Activated CD8-positive, alpha-beta memory T cell treated with anti-CD3 and anti-CD28 coated beads, Interleukin-2, amount 50 U/mL, for 24 hours (primary cell): Measurements from ENCODE around the gene OSBPL5.

Experiments
- DNase-seq: peaks from one replicate; pipeline ENCODE4 v3.0.0-alpha.2; 2020; ENCODE audit errors: extremely low read depth

The OSBPL5 gene

GRCh38 chr11:3134218-3134621 lies 30.9 kb downstream of the OSBPL5 start:
- no peak for DNase-seq

- no peak for DNase-seq
Observed at GRCh38 chr11:3133261-3134217, 31.6 kb downstream of the OSBPL5 start.

GRCh38 chr11:3132831-3133260 lies 32.3 kb downstream of the OSBPL5 start:
- no peak for DNase-seq

GRCh38 chr11:3132271-3132781 lies 32.8 kb downstream of the OSBPL5 start:
- DNase-seq, result no peak

- DNase-seq, result no peak
Observed at GRCh38 chr11:3131330-3131941, 33.7 kb downstream of the OSBPL5 start.

- DNase-seq, result no peak
Observed at GRCh38 chr11:3130269-3131071, 34.6 kb downstream of the OSBPL5 start.

GRCh38 chr11:3129591-3130268 lies 35.4 kb downstream of the OSBPL5 start:
- no peak for DNase-seq

GRCh38 chr11:3129181-3129590 lies 35.9 kb downstream of the OSBPL5 start:
- no peak for DNase-seq

- no peak for DNase-seq
Observed at GRCh38 chr11:3128356-3129180, 36.5 kb downstream of the OSBPL5 start.

GRCh38 chr11:3127706-3128355 lies 37.3 kb downstream of the OSBPL5 start:
- no peak for DNase-seq

GRCh38 chr11:3126901-3127691 lies 38.0 kb downstream of the OSBPL5 start:
- no peak for DNase-seq

- DNase-seq, result no peak
Observed at GRCh38 chr11:3126207-3126865, 38.8 kb downstream of the OSBPL5 start.

- no peak for DNase-seq
Observed at GRCh38 chr11:3124821-3125220, 40.3 kb downstream of the OSBPL5 start.

- DNase-seq, result no peak
Observed at GRCh38 chr11:3123761-3124733, 41.1 kb downstream of the OSBPL5 start.

GRCh38 chr11:3123305-3123704 lies 41.8 kb downstream of the OSBPL5 start:
- DNase-seq, result no peak

GRCh38 chr11:3122775-3123201 lies 42.3 kb downstream of the OSBPL5 start:
- no peak for DNase-seq
